DND-41 (cell line): ENCODE results near the gene DNAH2.

ENCODE experiments used
- EZH2 ChIP-seq: IDR thresholded peaks from 3 replicates; pipeline ENCODE4 v1.6.1; 2012; ENCODE audit warnings: borderline replicate concordance, low read depth, mild to moderate bottlenecking, moderate library complexity, low read length, inconsistent platforms; ENCODE audit not compliant: severe bottlenecking
- TF ChIP-seq, protein P1 (sequence below): IDR thresholded peaks from 2 replicates; pipeline ENCODE4 v1.5.1; 2012; ENCODE audit warnings: borderline replicate concordance, low read length, moderate library complexity, mild to moderate bottlenecking; ENCODE audit not compliant: poor library complexity, severe bottlenecking; ENCODE audit errors: extremely low read depth

DNA sequence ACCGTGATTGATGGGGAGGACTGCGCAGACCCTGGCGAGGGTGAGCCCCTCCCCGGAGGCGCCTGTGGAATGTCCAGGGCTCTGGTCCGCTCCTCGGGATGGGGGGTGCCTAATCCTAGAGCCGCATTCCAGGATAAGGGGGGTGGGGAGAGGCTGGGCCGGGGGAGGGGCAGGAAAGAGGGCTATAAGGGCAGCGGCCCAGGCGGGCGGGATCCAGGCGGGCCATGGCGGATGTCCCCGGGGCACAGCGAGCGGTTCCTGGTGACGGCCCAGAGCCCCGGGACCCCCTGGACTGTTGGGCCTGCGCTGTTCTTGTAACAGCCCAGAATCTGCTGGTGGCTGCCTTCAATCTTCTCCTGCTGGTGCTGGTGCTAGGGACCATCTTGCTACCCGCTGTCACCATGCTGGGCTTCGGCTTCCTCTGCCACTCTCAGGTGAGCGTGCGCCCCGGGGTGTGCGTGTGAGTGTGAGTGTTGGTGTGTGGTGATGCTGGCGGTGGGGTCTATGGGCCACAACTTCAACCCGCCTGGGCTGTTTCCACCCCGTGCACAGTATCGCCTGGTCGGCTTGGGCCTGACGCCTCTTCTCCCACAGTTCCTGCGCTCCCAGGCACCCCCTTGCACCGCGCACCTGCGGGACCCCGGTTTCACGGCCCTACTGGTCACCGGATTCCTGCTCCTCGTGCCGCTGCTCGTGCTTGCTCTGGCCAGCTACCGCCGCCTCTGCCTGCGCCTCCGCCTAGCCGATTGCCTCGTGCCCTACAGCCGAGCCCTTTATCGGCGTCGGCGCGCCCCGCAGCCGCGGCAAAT, 137.5 kb downstream of the DNAH2 start, which contains the start of gene TMEM88:
- TF ChIP-seq, protein P1, sequence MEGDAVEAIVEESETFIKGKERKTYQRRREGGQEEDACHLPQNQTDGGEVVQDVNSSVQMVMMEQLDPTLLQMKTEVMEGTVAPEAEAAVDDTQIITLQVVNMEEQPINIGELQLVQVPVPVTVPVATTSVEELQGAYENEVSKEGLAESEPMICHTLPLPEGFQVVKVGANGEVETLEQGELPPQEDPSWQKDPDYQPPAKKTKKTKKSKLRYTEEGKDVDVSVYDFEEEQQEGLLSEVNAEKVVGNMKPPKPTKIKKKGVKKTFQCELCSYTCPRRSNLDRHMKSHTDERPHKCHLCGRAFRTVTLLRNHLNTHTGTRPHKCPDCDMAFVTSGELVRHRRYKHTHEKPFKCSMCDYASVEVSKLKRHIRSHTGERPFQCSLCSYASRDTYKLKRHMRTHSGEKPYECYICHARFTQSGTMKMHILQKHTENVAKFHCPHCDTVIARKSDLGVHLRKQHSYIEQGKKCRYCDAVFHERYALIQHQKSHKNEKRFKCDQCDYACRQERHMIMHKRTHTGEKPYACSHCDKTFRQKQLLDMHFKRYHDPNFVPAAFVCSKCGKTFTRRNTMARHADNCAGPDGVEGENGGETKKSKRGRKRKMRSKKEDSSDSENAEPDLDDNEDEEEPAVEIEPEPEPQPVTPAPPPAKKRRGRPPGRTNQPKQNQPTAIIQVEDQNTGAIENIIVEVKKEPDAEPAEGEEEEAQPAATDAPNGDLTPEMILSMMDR: no peak
- no peak for TF ChIP-seq EZH2
